IMR-90 (cell line): ENCODE measurements around the gene TMOD4. TPM values are rescaled to one million over a fixed set of nuclear protein-coding genes. Genes with fewer than 3 reads are reported as not detected.

Source experiments
- ATAC-seq: fragments of 200-7000 bp; cut with Tn5 transposase; 2 replicates; pipeline ENCODE4 v1.9.1; 2020; ENCODE audit warnings: low read depth, mild to moderate bottlenecking, moderate library complexity
- BruUV-seq: library from RNA; stranded (reverse); fragments of 400-500 nt; replicated peaks from 2 replicates; lab custom pipeline; 2021; lab: Mats Ljungman, UMichigan
- CTCF ChIA-PET: fragments of 300-600 bp; formaldehyde crosslinking; extraction: SDS; loops from one replicate; lab custom pipeline; 2021; ENCODE audit warnings: antibody characterized with exemption; lab: Yijun Ruan, JAX
- POLR2A ChIA-PET: fragments of 300-600 bp; sonication (Branson Sonifier 250); formaldehyde crosslinking; loops from one replicate; lab custom pipeline; 2022; ENCODE audit warnings: antibody characterized with exemption; ENCODE audit not compliant: unreplicated experiment; lab: Charles Lee
- DNase-seq: peaks from one replicate; pipeline ENCODE4 v3.0.0; 2013
- H2AFZ ChIP-seq: replicated peaks from 2 replicates; pipeline ENCODE3; 2013; ENCODE audit warnings: low read length, mild to moderate bottlenecking; ENCODE audit not compliant: poor library complexity
- H2AK5ac ChIP-seq: 2 replicates; pipeline ENCODE4 v1.6.1; 2013; ENCODE audit warnings: low read depth, low read length, inconsistent platforms
- H2AK9ac ChIP-seq: replicated peaks from 2 replicates; pipeline ENCODE3; 2013; ENCODE audit warnings: mild to moderate bottlenecking, low read depth, low read length, moderate library complexity; ENCODE audit not compliant: poor library complexity
- H2BK120ac ChIP-seq: 2 replicates; pipeline ENCODE4 v1.6.1; 2013; ENCODE audit warnings: low read depth, low read length, inconsistent platforms
- H2BK15ac ChIP-seq: 3 replicates; pipeline ENCODE4 v1.6.1; 2013; ENCODE audit warnings: low read depth, low read length, inconsistent platforms
- H2BK20ac ChIP-seq: 2 replicates; pipeline ENCODE4 v1.6.1; 2013; ENCODE audit warnings: low read depth, mild to moderate bottlenecking, inconsistent platforms, low read length, moderate library complexity
- H2BK5ac ChIP-seq: 2 replicates; pipeline ENCODE4 v1.6.1; 2013; ENCODE audit warnings: mild to moderate bottlenecking, low read depth, low read length, inconsistent platforms; ENCODE audit not compliant: poor library complexity, severe bottlenecking
- H3K14ac ChIP-seq: replicated peaks from 2 replicates; pipeline ENCODE4 v1.6.1; 2013; ENCODE audit warnings: low read depth, low read length, inconsistent platforms
- H3K18ac ChIP-seq: 2 replicates; pipeline ENCODE4 v1.6.1; 2013; ENCODE audit warnings: low read depth, low read length, control low read depth
- H3K23ac ChIP-seq: 2 replicates; pipeline ENCODE4 v1.6.1; 2013; ENCODE audit warnings: low read depth, low read length, inconsistent platforms
- H3K27ac ChIP-seq: 2 replicates; pipeline ENCODE4 v1.5.1; 2013; ENCODE audit warnings: mild to moderate bottlenecking, control low read depth, low read length; ENCODE audit not compliant: insufficient read depth
- H3K27me3 ChIP-seq: 2 replicates; pipeline ENCODE4 v1.6.1; 2013; ENCODE audit warnings: low read length; ENCODE audit not compliant: control insufficient read depth, insufficient read depth
- H3K36me3 ChIP-seq: 2 replicates; pipeline ENCODE4 v1.6.1; 2013; ENCODE audit warnings: low read length, mixed read lengths; ENCODE audit not compliant: control insufficient read depth, insufficient read depth
- H3K4ac ChIP-seq: 2 replicates; pipeline ENCODE4 v1.6.1; 2013; ENCODE audit warnings: low read depth, low read length, inconsistent platforms
- H3K4me1 ChIP-seq: 2 replicates; pipeline ENCODE4 v1.6.1; 2013; ENCODE audit warnings: low read length, mixed read lengths; ENCODE audit not compliant: control insufficient read depth, insufficient read depth
- H3K4me2 ChIP-seq: 2 replicates; pipeline ENCODE4 v1.6.1; 2013; ENCODE audit warnings: low read depth, mild to moderate bottlenecking, control low read depth, low read length, moderate library complexity
- H3K4me3 ChIP-seq: 2 replicates; pipeline ENCODE4 v1.5.1; 2013; ENCODE audit warnings: low read depth, mild to moderate bottlenecking, control low read depth, low read length, moderate library complexity; ENCODE audit not compliant: insufficient read depth
- H3K56ac ChIP-seq: 2 replicates; pipeline ENCODE4 v1.6.1; 2013; ENCODE audit warnings: low read length, inconsistent platforms; ENCODE audit not compliant: insufficient read depth; ENCODE audit errors: extremely low read depth
- H3K79me1 ChIP-seq, 2 experiments: 2 replicates each; pipeline ENCODE4 v1.6.1; 2013; ENCODE audit warnings: low read length in 2 of 2, inconsistent platforms in 1 of 2, low read depth in 1 of 2
- H3K9ac ChIP-seq: 2 replicates; pipeline ENCODE4 v1.6.1; 2013; ENCODE audit warnings: low read depth, low read length, control low read depth
- H3K9me1 ChIP-seq: 2 replicates; pipeline ENCODE4 v1.6.1; 2013; ENCODE audit warnings: low read length, inconsistent platforms; ENCODE audit not compliant: insufficient read depth
- H3K9me3 ChIP-seq: 2 replicates; pipeline ENCODE4 v1.6.1; 2013; ENCODE audit warnings: low read length; ENCODE audit not compliant: control insufficient read depth, insufficient read depth
- H4K20me1 ChIP-seq: 2 replicates; pipeline ENCODE4 v1.6.1; 2013; ENCODE audit warnings: low read length, inconsistent platforms; ENCODE audit not compliant: insufficient read depth
- H4K5ac ChIP-seq: 2 replicates; pipeline ENCODE4 v1.6.1; 2013; ENCODE audit warnings: mild to moderate bottlenecking, low read depth, low read length, control low read depth
- H4K8ac ChIP-seq, 2 experiments: 2 replicates each; pipeline ENCODE4 v1.6.1; 2013; ENCODE audit warnings: low read depth in 2 of 2, low read length in 2 of 2, control low read depth in 1 of 2, inconsistent platforms in 1 of 2
- H4K91ac ChIP-seq: 2 replicates; pipeline ENCODE4 v1.6.1; 2013; ENCODE audit warnings: low read depth, low read length, inconsistent platforms; ENCODE audit not compliant: insufficient read depth
- BHLHE40 ChIP-seq: fragments of 150-350 bp; IDR thresholded peaks from 2 replicates; pipeline ENCODE4 v1.6.1; 2016; ENCODE audit warnings: mild to moderate bottlenecking, low read depth, low read length
- CEBPB ChIP-seq: IDR thresholded peaks from 2 replicates; pipeline ENCODE4 v1.6.1; 2012; ENCODE audit warnings: low read depth, low read length, improper control_type of control experiment
- CHD1 ChIP-seq: IDR thresholded peaks from 2 replicates; pipeline ENCODE4 v1.6.1; 2012; ENCODE audit warnings: low read depth, low read length, improper control_type of control experiment
- FOS ChIP-seq: fragments of 150-350 bp; IDR thresholded peaks from 2 replicates; pipeline ENCODE4 v1.6.1; 2016; ENCODE audit warnings: low read depth, low read length
- MAFK ChIP-seq: IDR thresholded peaks from 2 replicates; pipeline ENCODE4 v1.6.1; 2012; ENCODE audit warnings: low read depth, low read length, improper control_type of control experiment
- MAZ ChIP-seq: IDR thresholded peaks from 2 replicates; pipeline ENCODE4 v1.6.1; 2012; ENCODE audit warnings: low read depth, mild to moderate bottlenecking, low read length, improper control_type of control experiment, moderate library complexity, borderline replicate concordance
- MXI1 ChIP-seq: IDR thresholded peaks from 2 replicates; pipeline ENCODE4 v1.6.1; 2012; ENCODE audit warnings: low read depth, mild to moderate bottlenecking, low read length, moderate library complexity, borderline replicate concordance
- NFE2L2 ChIP-seq: fragments of 150-350 bp; IDR thresholded peaks from 2 replicates; pipeline ENCODE4 v1.6.1; 2016; ENCODE audit warnings: low read depth, mild to moderate bottlenecking, low read length
- POLR2A ChIP-seq: IDR thresholded peaks from 2 replicates; pipeline ENCODE4 v1.6.1; 2012; ENCODE audit warnings: mild to moderate bottlenecking, low read depth, low read length
- RAD21 ChIP-seq: IDR thresholded peaks from 2 replicates; pipeline ENCODE4 v1.6.1; 2012; ENCODE audit warnings: low read length, improper control_type of control experiment
- RCOR1 ChIP-seq: IDR thresholded peaks from 2 replicates; pipeline ENCODE4 v1.6.1; 2012; ENCODE audit warnings: mild to moderate bottlenecking, low read length, improper control_type of control experiment; ENCODE audit not compliant: insufficient replicate concordance
- RFX5 ChIP-seq: IDR thresholded peaks from 2 replicates; pipeline ENCODE4 v1.8.0; 2012; ENCODE audit warnings: low read depth, mild to moderate bottlenecking, low read length, moderate library complexity
- SMC3 ChIP-seq: fragments of 150-350 bp; IDR thresholded peaks from 2 replicates; pipeline ENCODE4 v1.6.1; 2016; ENCODE audit warnings: low read depth, mild to moderate bottlenecking, antibody characterized with exemption, low read length, moderate library complexity
- WGBS, 2 experiments: methylation state at CpG; one replicate each; pipeline versions ENCODE4 v1.1.5 to v1.1.7; 2013; ENCODE audit warnings: missing lambda C conversion rate in 2 of 2; ENCODE audit not compliant: insufficient read length in 1 of 2; ENCODE audit errors: extremely low coverage in 2 of 2; 5-methylcytosine and 5-hydroxymethylcytosine counted together
- dilution Hi-C: fragments of 300-500 bp; cut with HindIII; formaldehyde crosslinking; loops from one replicate; pipeline ENCODE4 v1.14.3; 2018; ENCODE audit warnings: low sequenced_read_pairs; ENCODE audit not compliant: unreplicated experiment
- in situ Hi-C: fragments of 300-500 bp; cut with MboI; formaldehyde crosslinking; loops from 3 replicates; pipeline ENCODE4 v1.14.3; 2019; ENCODE audit warnings: low sequenced_read_pairs, inconsistent platforms, mixed read lengths
- intact Hi-C: fragments of 100-400 bp; cut with micrococcal nuclease; formaldehyde crosslinking; loops from 2 replicates; pipeline ENCODE4 v1.10.0; 2022
- polyA plus RNA-seq, 3 experiments: library from polyadenylated mRNA; depleted of rRNA; stranded (reverse); fragments of >200 nt; gene quantifications; 2 replicates each; pipeline ENCODE4 v1.2.3, GENCODE V29; 2012; ENCODE audit warnings: low replicate concordance in 1 of 3
- total RNA-seq: library from RNA; depleted of rRNA; stranded (reverse); fragments of >200 nt; gene quantifications from 2 replicates; pipeline ENCODE4 v1.2.3, GENCODE V29; 2012
- TF ChIP-seq, protein P1 (sequence below): conservative IDR thresholded peaks from 2 replicates; pipeline ENCODE4 v1.5.1; 2012; ENCODE audit warnings: mild to moderate bottlenecking, low read depth, low read length, improper control_type of control experiment
- TF ChIP-seq, protein P2 (sequence below): fragments of 150-350 bp; IDR thresholded peaks from 2 replicates; pipeline ENCODE4 v1.6.1; 2017; ENCODE audit warnings: mild to moderate bottlenecking, antibody characterized with exemption, low read length, low read depth
- TF ChIP-seq, protein P3 (sequence below): fragments of 150-350 bp; IDR thresholded peaks from 2 replicates; pipeline ENCODE4 v1.6.1; 2016; ENCODE audit warnings: low read depth, mild to moderate bottlenecking, low read length, moderate library complexity, borderline replicate concordance

The TMOD4 gene
- total and polyA plus RNA-seq, 2 of the 4 experiments (the other 2 are of a cell fraction): 0.27 TPM; not detected in 1

DNA sequence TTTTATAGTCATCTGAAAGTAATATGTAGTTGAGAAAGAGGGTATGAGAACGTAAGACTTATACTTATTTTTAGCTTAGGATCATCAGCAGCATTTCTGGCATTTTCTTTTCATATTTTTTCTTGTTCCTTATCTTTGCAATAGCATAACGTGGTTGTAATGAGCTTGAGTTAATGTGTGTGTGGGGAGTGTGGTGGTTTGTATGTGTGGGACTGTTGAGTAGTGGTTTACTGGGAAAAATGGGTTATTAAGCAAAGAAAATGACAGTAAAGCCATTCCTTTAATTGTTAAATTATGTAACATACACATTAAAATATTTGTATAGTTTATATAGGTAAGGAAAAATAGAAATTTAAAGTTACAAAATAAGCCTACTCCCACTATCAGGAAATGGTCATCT is 37.8 kb upstream of the TMOD4 start:
- ChIA-PET CTCF (no interaction called here), POLR2A (no interaction called here)
- Histone ChIP-seq H2BK15ac (no peak overlapping the region), H3K9me3 (no peaks in the 10 kb centered on the region), H3K79me1 (peaks cover 5 to 71% of the 10 kb centered on the region in 2 experiments; a peak in 3 of 4 replicates), H3K4me2 (no peak overlapping the region), H3K23ac (no peak overlapping the region), H4K20me1 (peaks cover 85% of the 10 kb centered on the region), H3K18ac (no peak overlapping the region), H3K56ac (no peak overlapping the region), H3K14ac (no peak overlapping the region), H4K8ac (no peak overlapping the region), H3K4me3 (no peak overlapping the region), H2AK5ac (no peak overlapping the region), H2BK120ac (no peak overlapping the region), H2BK5ac (no peak overlapping the region), H3K9me1 (peaks cover 8% of the 10 kb centered on the region; the same call in 1 of the 2 replicates), H3K36me3 (peaks cover 21% of the 10 kb centered on the region), H4K91ac (no peak overlapping the region), H3K27ac (no peak overlapping the region), H3K4ac (no peak overlapping the region), H4K5ac (no peak overlapping the region), H2BK20ac (no peak overlapping the region), H3K4me1 (peaks cover 1% of the 10 kb centered on the region; the same call in 1 of the 2 replicates), H3K27me3 (no peaks in the 10 kb centered on the region), H2AK9ac (no peak overlapping the region), H2AFZ (no peak overlapping the region), H3K9ac (no peak overlapping the region)
- in situ Hi-C loops (no loop called here), dilution Hi-C loops (no loop called here), intact Hi-C loops (no loop called here)
- no TSS peak for BruUV-seq
- no peak for DNase-seq
- TF ChIP-seq CHD1: no peak
- TF ChIP-seq FOS: no peak
- no peak for TF ChIP-seq RCOR1
- TF ChIP-seq, protein P1, sequence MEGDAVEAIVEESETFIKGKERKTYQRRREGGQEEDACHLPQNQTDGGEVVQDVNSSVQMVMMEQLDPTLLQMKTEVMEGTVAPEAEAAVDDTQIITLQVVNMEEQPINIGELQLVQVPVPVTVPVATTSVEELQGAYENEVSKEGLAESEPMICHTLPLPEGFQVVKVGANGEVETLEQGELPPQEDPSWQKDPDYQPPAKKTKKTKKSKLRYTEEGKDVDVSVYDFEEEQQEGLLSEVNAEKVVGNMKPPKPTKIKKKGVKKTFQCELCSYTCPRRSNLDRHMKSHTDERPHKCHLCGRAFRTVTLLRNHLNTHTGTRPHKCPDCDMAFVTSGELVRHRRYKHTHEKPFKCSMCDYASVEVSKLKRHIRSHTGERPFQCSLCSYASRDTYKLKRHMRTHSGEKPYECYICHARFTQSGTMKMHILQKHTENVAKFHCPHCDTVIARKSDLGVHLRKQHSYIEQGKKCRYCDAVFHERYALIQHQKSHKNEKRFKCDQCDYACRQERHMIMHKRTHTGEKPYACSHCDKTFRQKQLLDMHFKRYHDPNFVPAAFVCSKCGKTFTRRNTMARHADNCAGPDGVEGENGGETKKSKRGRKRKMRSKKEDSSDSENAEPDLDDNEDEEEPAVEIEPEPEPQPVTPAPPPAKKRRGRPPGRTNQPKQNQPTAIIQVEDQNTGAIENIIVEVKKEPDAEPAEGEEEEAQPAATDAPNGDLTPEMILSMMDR: no peak
- TF ChIP-seq POLR2A: no peak
- TF ChIP-seq, protein P2, sequence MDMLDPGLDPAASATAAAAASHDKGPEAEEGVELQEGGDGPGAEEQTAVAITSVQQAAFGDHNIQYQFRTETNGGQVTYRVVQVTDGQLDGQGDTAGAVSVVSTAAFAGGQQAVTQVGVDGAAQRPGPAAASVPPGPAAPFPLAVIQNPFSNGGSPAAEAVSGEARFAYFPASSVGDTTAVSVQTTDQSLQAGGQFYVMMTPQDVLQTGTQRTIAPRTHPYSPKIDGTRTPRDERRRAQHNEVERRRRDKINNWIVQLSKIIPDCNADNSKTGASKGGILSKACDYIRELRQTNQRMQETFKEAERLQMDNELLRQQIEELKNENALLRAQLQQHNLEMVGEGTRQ: no peak
- no peak for TF ChIP-seq MAFK
- no peak for TF ChIP-seq RFX5
- no peak for TF ChIP-seq RAD21
- TF ChIP-seq SMC3: no peak
- TF ChIP-seq BHLHE40: no peak
- TF ChIP-seq, protein P3, sequence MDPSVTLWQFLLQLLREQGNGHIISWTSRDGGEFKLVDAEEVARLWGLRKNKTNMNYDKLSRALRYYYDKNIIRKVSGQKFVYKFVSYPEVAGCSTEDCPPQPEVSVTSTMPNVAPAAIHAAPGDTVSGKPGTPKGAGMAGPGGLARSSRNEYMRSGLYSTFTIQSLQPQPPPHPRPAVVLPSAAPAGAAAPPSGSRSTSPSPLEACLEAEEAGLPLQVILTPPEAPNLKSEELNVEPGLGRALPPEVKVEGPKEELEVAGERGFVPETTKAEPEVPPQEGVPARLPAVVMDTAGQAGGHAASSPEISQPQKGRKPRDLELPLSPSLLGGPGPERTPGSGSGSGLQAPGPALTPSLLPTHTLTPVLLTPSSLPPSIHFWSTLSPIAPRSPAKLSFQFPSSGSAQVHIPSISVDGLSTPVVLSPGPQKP: no peak
- no peak for TF ChIP-seq CEBPB
- TF ChIP-seq MXI1: no peak
- no peak for TF ChIP-seq NFE2L2
- TF ChIP-seq MAZ: no peak
- no peak for ATAC-seq
- WGBS, 2 experiments: no CpG with 5 or more reads among the region's 2 CpGs
